ENCODE measurements around the gene GFI1. TPM values are rescaled to one million over a fixed set of nuclear protein-coding genes. Genes with fewer than 3 reads are reported as not detected.

GFI1 gene
- polyA plus RNA-seq, 6 donors from 2014 or later: 0.11 to 0.23 (median 0.20) TPM; not detected in 3

DNA sequence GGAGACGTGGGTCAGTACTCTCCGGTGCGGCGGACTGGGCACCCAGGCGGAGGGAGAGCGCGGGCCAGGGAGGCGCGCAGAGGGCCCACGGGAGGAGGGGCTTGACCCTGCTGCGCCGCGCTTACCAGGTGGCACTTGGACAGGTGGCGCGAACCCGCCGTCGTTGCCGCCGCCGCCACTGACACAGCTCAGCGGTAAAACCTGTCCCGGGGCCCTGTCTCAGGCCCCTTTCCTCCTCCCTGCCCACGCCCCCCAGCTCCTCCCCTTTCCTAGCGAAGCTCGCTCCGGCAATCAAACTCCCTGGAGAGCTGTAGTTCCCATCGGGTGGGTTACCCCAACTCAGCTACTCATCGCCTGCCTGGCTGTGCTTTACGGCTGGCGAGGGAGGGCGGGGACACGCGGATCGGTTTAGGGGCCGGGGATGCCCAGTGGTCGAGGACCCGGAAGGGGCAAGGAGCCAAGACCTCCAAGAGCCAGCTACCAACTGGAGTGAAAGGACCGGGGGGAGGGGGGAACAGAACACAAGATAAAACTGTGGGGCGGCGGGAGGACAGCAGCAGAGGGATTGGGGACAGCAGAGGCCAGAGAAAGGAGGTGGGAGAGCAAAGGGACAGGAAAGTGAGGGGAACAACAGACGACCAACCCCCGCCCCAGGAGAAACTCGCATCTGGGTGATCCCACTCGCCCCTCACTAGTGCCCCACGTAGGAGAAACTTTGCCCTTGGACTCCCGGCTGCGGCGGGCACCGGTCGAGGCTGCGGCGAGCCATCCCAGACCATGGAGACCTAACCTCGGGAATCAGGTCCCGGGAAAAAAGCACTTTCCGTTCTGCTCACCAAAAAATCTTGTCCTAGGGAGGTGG, 2.9 kb downstream of the GFI1 start:
- DNase-seq (peak; percentile 18), ATAC-seq (ENCODE audit: low read depth in 2 of 2) (no peak)
- H3K4me3 Mint-ChIP-seq: peak overlapping the region; percentile 86 to 95 (median 93)
- H3K27me3 Mint-ChIP-seq: peaks cover 37 to 51% (median 42%) of the 10 kb centered on the region in 3 donors
- H3K36me3 Mint-ChIP-seq: peaks cover 0 to 4% of the 10 kb centered on the region in 2 donors
- peaks cover 31 to 41% (median 31%) of the 10 kb centered on the region in 3 donors for H3K4me1 Mint-ChIP-seq
- no peaks in the 10 kb centered on the region for H3K9me3 Mint-ChIP-seq
- peak overlapping the region in 2 of 6 donors; percentile 61 to 71 for H3K27ac Mint-ChIP-seq

DNA sequence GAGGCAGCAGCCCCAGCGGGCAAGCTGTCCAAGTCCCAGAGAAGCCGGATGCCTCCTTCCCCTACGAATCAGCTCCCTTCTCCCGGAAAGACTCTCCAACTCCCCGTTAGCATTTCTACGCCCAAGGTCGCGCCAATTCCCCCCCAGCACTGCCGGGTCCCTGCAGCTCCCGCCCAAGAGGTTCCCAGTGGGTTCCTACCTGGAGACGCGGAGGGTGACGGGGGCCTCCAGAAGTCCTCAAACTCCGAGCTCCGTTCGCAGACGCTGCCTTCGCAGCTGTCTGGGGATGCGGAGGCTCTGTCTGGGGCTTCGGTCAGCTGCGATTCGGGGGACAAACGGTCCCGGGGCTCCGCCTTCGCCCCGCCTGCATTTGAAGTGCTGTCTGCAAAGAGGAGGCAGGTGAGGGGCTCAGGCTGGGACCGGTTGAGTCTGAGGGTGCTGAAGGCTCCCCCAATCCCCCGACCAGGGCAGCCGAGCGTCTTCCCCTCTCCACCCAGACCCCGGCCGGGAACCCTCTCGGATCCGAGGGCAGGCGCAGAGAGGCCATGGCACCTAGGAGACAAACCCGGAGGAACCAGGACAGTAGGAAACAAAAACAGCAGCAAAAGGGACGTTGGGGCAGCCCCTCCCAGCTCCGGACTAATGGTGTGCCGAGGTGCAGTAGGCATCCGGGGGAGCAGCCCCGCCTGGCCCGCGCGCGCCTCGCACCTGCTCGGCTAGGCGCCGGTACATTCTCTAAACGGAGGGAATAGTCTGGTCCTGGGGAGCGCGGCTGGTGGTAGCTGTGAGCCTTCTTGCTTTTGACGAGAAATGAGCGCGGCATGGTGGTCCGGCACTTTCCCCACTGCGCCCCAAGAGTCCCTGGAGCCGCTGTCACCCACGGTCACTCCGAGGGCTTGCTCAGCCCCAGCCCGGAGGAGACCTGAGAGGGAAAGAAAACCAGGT, 3.8 kb downstream of the GFI1 start:
- H3K27ac Mint-ChIP-seq: no peak overlapping the region
- ATAC-seq (ENCODE audit: low read depth in 2 of 2) (peak; percentile 32 to 40), DNase-seq (peak; percentile 22)
- no peaks in the 10 kb centered on the region for H3K9me3 Mint-ChIP-seq
- H3K36me3 Mint-ChIP-seq: peaks cover 0 to 4% of the 10 kb centered on the region in 2 donors
- peaks cover 34 to 51% (median 35%) of the 10 kb centered on the region in 3 donors for H3K27me3 Mint-ChIP-seq
- peaks cover 31 to 41% (median 31%) of the 10 kb centered on the region in 3 donors for H3K4me1 Mint-ChIP-seq
- H3K4me3 Mint-ChIP-seq: peak overlapping the region; percentile 86 to 95 (median 93)

DNA sequence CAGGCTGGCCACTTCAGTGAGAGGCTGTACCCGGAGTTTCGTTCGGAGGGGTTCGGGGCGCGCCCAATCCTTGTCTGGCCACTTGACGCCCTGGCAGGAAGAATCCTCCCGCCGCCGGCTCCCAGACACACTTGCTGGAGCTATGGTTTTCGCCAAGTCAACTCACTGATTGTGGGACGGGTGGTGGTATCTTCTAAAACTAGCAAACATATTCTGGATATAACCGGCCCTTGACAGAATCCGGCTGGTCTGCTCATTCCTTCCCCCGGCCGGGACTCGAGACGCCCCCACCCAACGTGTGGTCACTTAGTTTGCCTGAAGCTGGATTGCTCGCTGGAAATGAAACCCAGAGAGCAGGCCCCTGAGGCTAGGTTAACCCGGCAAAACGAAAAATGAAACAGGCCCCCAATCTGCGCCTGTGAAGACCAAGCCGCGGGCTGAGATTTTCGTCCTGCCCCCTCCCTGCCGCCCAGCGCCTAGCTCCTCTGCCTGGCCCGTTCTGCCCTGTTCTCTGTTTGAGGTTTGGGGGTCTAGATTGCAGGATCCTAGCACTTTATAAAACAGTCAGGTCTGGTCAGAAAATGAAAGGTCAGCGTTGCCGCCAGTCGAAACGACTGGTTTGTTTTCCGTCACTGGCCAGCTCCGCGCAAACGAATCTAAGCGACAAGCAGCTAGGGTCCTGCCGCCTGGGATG, 4.6 kb downstream of the GFI1 start:
- no peak for DNase-seq
- H3K36me3 Mint-ChIP-seq: peaks cover 0 to 4% of the 10 kb centered on the region in 2 donors

DNA sequence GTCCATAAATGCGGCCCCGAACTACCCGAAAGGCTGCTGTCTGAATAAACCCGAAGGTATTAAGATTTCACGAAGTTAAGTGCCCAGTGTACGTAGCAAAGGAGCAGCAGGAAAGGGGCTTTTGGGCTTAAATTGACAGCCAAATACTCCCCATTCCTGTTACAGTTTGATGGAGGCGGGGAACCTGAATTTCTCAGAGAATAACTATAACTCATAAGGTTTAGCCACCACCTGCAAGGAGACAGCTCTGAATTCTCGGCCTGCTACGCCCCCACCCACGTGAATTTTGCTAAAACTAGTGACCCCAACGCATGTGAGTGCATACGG, 5.2 kb downstream of the GFI1 start:
- H3K27me3 Mint-ChIP-seq: peaks cover 34 to 51% (median 35%) of the 10 kb centered on the region in 3 donors
- peaks cover 0 to 4% of the 10 kb centered on the region in 2 donors for H3K36me3 Mint-ChIP-seq

More for the DNA sequence above, 4.6 kb downstream of the GFI1 start:
- ATAC-seq (ENCODE audit: low read depth in 2 of 2): no peak
- Mint-ChIP-seq H3K27me3 (peaks cover 34 to 51% (median 35%) of the 10 kb centered on the region in 3 donors), H3K4me1 (peaks cover 31 to 41% (median 31%) of the 10 kb centered on the region in 3 donors), H3K27ac (no peak overlapping the region), H3K4me3 (peak overlapping the region; percentile 86 to 95 (median 93)), H3K9me3 (no peaks in the 10 kb centered on the region)

DNA sequence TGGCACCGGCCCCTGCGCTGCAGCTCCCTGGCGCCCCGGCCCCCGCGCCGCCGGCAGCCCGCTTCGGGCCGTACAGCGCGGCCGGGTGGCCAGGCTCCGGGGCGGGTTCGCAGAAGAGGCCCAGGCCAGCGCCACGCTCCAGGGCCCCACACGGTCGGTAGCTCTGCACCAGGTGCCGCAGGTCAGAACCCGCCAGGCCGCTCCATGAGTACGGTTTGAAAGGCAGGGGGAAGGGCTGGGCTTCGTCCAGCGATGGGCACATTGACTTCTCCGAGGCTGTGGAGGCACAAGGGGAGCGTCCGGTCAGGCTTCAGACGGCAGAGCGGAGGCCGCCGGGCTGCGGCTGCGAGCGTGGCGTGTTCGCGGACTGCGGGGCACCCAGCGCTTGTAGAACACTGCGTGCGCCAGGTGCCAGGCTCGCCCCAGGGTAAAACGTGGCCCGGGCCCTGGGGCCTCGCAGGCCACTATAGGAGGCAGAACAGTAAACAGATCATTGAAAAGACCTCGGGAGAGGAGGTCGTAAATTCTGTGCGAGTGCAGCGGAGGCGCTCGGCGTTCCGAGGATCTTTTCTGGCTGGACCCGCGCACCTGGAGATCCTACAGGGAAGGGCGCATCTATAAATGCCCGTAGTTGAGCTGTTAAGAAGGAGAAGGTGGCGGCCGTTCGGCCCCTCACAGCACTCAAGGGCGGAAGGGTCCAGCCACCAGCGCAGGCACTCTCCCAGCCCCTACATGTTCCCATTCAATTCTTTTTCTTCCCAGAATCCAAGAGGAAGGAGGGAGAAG, 5.7 kb downstream of the GFI1 start:
- DNase-seq (no peak), ATAC-seq (ENCODE audit: low read depth in 2 of 2) (no peak)
- Mint-ChIP-seq H3K4me3 (peak overlapping the region in 6 of 8 donors; percentile 28 to 79 (median 40)), H3K9me3 (no peaks in the 10 kb centered on the region), H3K36me3 (peaks cover 0 to 4% of the 10 kb centered on the region in 2 donors), H3K27ac (no peak overlapping the region), H3K4me1 (peaks cover 33 to 46% (median 33%) of the 10 kb centered on the region in 3 donors), H3K27me3 (peaks cover 30 to 47% (median 32%) of the 10 kb centered on the region in 3 donors)

More for the DNA sequence above, 5.2 kb downstream of the GFI1 start:
- ATAC-seq (ENCODE audit: low read depth in 2 of 2) (no peak), DNase-seq (no peak)
- Mint-ChIP-seq H3K27ac (no peak overlapping the region), H3K4me3 (peak overlapping the region in 7 of 8 donors; percentile 28 to 86 (median 47)), H3K9me3 (no peaks in the 10 kb centered on the region), H3K4me1 (peaks cover 31 to 44% (median 34%) of the 10 kb centered on the region in 3 donors)

GRCh38 chr1:92480200-92480812, 6.4 kb downstream of the GFI1 start:
- H3K4me1 Mint-ChIP-seq: peaks cover 30 to 42% (median 33%) of the 10 kb centered on the region in 3 donors

DNA sequence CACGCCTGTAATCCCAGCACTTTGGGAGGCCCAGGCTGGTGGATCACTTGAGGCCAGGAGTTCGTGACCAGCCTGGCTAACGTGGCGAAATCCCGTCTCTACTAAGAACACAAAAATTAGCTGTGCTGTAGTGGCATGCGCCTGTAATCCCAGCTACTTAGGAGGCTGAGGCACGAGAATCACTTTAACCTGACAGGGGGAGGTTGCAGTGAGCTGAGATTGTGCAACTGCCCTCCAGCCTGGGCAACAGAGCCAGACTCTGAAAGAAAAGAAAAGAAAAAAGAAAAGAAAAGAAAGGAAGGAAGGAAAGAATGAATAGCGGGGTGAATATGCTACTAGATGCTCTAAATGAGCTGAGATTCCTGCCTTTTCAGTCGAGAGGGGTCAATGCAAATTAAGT, 7.1 kb downstream of the GFI1 start:
- Mint-ChIP-seq H3K4me3 (peak overlapping the region in 3 of 8 donors; percentile 37 to 50 (median 41)), H3K9me3 (no peaks in the 10 kb centered on the region), H3K27ac (peak overlapping the region in 1 of 6 donors; percentile 37), H3K27me3 (peaks cover 26 to 39% (median 26%) of the 10 kb centered on the region in 3 donors), H3K36me3 (peaks cover 0 to 4% of the 10 kb centered on the region in 2 donors), H3K4me1 (peaks cover 25 to 35% (median 27%) of the 10 kb centered on the region in 3 donors)
- DNase-seq (no peak), ATAC-seq (ENCODE audit: low read depth in 2 of 2) (no peak)

More at GRCh38 chr1:92480200-92480812, 6.4 kb downstream of the GFI1 start:
- Mint-ChIP-seq H3K36me3 (peaks cover 0 to 4% of the 10 kb centered on the region in 2 donors), H3K9me3 (no peaks in the 10 kb centered on the region), H3K27me3 (peaks cover 27 to 44% (median 31%) of the 10 kb centered on the region in 3 donors), H3K27ac (no peak overlapping the region), H3K4me3 (peak overlapping the region in 2 of 8 donors; percentile 37 to 50)
- DNase-seq: no peak
- no peak for ATAC-seq (ENCODE audit: low read depth in 2 of 2)

DNA sequence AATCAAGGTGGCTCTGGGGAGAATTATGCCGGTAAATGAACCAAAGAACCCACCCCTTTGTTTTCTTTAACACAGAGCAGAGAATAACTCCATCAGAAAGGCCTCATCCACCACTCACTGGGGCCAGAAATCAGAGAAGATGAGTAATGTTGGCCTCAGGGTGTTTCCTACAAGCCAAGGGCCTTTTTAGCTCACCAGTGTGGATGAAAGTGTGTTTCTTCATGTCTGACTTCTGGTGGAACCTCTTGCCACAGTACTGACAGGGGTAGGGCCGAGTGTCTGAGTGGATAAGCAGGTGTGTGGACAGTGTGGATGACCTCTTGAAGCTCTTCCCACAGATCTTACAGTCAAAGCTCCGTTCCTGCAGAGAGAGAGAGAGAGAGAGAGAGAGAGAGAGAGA, 8.3 kb downstream of the GFI1 start:
- peak overlapping the region in 1 of 6 donors; percentile 60 for H3K27ac Mint-ChIP-seq
- H3K4me3 Mint-ChIP-seq: no peak overlapping the region
- DNase-seq (no peak), ATAC-seq (ENCODE audit: low read depth in 2 of 2) (no peak)
- no peaks in the 10 kb centered on the region for H3K9me3 Mint-ChIP-seq
- H3K36me3 Mint-ChIP-seq: peaks cover 0 to 4% of the 10 kb centered on the region in 2 donors
- H3K27me3 Mint-ChIP-seq: peaks cover 14 to 27% (median 20%) of the 10 kb centered on the region in 3 donors
- peaks cover 16 to 23% (median 17%) of the 10 kb centered on the region in 3 donors for H3K4me1 Mint-ChIP-seq

DNA sequence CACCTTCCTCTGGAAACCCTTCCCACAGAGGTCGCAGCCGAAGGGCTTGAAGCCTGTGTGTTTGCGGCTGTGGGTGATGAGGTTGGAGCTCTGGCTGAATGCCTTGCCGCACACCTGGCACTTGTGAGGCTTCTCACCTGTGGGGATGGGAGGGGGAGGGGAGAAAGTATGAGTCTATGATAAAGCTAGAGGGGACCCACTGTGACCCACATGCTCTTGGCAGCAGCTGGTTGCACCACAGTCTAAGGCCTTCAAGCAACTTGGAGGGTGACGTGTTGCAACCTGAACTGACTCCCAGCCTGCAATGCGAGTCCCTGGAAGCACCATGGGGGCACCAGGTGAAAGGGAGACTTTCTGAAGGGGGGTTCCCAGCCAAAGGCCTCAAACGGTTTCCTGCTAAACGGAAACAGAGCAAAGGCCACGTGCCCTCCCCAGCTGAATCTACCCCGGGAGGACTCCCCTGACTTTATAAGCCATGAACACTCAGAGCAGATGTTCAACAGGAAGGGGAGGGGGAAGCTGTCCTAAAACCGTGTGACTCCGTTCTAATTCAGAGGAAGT, 10.6 kb downstream of the GFI1 start:
- Mint-ChIP-seq H3K27ac (peak overlapping the region in 2 of 6 donors; percentile 23 to 61), H3K36me3 (peaks cover 0 to 4% of the 10 kb centered on the region in 2 donors), H3K27me3 (peaks cover 0 to 9% (median 8%) of the 10 kb centered on the region in 3 donors), H3K4me3 (peak overlapping the region in 2 of 8 donors; percentile 58 to 62), H3K4me1 (peaks cover 3 to 8% (median 5%) of the 10 kb centered on the region in 3 donors), H3K9me3 (no peaks in the 10 kb centered on the region)
- ATAC-seq (ENCODE audit: low read depth in 2 of 2) (peak; percentile 86 to 89), DNase-seq (peak; percentile 19)

DNA sequence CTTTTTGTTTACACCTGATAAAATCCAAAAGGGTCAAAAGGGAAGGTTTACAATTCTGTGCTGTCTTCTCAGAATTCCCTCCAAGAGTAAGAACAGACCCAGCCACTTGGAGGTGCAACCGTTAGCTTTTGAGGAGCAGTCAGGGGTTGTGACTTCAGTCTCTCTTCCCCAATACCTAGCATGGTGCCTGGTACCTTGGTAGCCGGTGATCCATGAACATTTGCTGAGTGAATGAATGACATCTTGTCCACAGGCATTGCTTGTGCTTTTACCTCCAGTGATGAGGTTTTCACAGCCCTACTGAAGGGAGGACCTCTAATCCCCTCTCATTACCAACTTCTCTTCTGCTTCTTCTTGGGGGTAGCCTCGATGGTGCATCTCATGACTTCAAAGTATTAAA, 11.7 kb downstream of the GFI1 start:
- Mint-ChIP-seq H3K36me3 (peaks cover 0 to 4% of the 10 kb centered on the region in 2 donors), H3K9me3 (no peaks in the 10 kb centered on the region), H3K4me1 (peaks cover 3 to 8% (median 5%) of the 10 kb centered on the region in 3 donors), H3K4me3 (no peak overlapping the region), H3K27me3 (peaks cover 0 to 9% (median 3%) of the 10 kb centered on the region in 3 donors), H3K27ac (no peak overlapping the region)
- DNase-seq (no peak), ATAC-seq (ENCODE audit: low read depth in 2 of 2) (no peak)

DNA sequence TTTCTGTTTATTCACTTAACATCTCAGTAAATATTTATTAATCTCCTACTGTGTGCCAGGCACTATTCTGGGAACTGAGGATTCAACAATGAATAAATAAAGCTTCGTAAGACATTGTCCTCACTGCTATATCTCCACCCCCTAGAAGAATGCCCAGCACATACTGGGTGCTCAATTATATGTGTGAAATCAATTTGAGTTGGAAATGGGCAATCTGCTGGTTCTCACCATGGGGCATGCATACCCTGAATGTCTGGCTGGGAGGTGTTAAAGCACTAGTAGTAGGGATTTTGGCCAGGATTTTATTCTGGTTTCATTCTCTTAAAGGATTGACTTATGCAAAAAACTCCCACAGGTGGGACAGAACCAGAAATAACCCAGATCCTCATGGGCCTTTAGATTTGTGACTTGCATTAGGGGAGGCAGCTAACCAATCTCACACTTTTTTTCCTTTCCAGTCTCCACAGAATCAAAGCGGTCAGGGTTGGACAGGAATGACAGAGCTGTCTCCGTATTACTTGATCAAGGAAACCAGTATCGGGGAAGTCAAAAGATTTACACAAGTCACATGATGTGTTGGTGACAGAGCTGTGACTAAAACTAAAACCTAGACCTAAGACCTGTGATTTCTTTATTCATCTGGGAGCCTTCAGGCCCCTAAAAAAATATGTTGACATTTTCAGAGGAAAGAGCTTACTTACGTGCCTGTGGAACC, 12.8 kb downstream of the GFI1 start:
- ATAC-seq (ENCODE audit: low read depth in 2 of 2): no peak
- H3K27ac Mint-ChIP-seq: peak overlapping the region in 1 of 6 donors; percentile 12
- peaks cover 3 to 8% (median 5%) of the 10 kb centered on the region in 3 donors for H3K4me1 Mint-ChIP-seq
- H3K27me3 Mint-ChIP-seq: peaks cover 0 to 4% (median 0%) of the 10 kb centered on the region in 3 donors
- H3K4me3 Mint-ChIP-seq: no peak overlapping the region
- H3K9me3 Mint-ChIP-seq: no peaks in the 10 kb centered on the region
- DNase-seq: no peak
- H3K36me3 Mint-ChIP-seq: no peaks in the 10 kb centered on the region

Data from naive B cell (primary cell).